HFFc6 (cell line): ENCODE measurements around the gene FBXL17. TPM values are rescaled to one million over a fixed set of nuclear protein-coding genes. Genes with fewer than 3 reads are reported as not detected.
"Not testable (repeated sequence)": the region's sequence is repeated elsewhere in the genome, so short reads cannot be mapped to it uniquely, and the experiment has no call there.

ENCODE experiments used
- DNase-seq: peaks from one replicate; pipeline ENCODE4 v3.0.0-alpha.2; 2018
- H3K27ac Mint-ChIP-seq: 2 replicates; pipeline ENCODE4 v1.8.0; 2020; ENCODE audit warnings: mild to moderate bottlenecking, mixed read lengths
- H3K27me3 Mint-ChIP-seq: 2 replicates; pipeline ENCODE4 v1.8.0; 2021; ENCODE audit warnings: mild to moderate bottlenecking, moderate library complexity, mixed read lengths; ENCODE audit not compliant: insufficient read depth
- H3K36me3 Mint-ChIP-seq: 2 replicates; pipeline ENCODE4 v1.8.0; 2021; ENCODE audit warnings: low read depth, mixed read lengths
- H3K4me1 Mint-ChIP-seq: 2 replicates; pipeline ENCODE4 v1.8.0; 2020; ENCODE audit warnings: low read depth, mixed read lengths
- H3K4me3 Mint-ChIP-seq: 2 replicates; pipeline ENCODE4 v1.8.0; 2020; ENCODE audit warnings: mild to moderate bottlenecking, moderate library complexity, mixed read lengths
- H3K9me3 Mint-ChIP-seq: 2 replicates; pipeline ENCODE4 v1.8.0; 2020; ENCODE audit warnings: mild to moderate bottlenecking, mixed read lengths
- total RNA-seq, 6 experiments: library from RNA; stranded (reverse); fragmentation: NEBNext Ultra II Directional; extraction: Animal tissue kit (Norgen Biotek cat#: 25700); gene quantifications; 2 replicates in 1 of 6; 3 replicates in 5 of 6; pipeline ENCODE4 v1.2.3, GENCODE V29; 2021
- TF ChIP-seq, protein P1 (sequence below): fragments of 200-600 bp; sonication (generic); IDR thresholded peaks from 2 replicates; pipeline ENCODE4 v1.5.0; 2021; ENCODE audit warnings: antibody characterized with exemption, mild to moderate bottlenecking

FBXL17 gene
- total RNA-seq, 6 experiments from 2014 or later = 8.2 to 13.1 (median 10.8) TPM

GRCh38 chr5:108418197-108418596 lies 36.3 kb upstream of the FBXL17 start:
- Mint-ChIP-seq H3K27ac (no peak overlapping the region), H3K27me3 (no peaks in the 10 kb centered on the region; the same call in 1 of the 2 replicates), H3K4me3 (no peak overlapping the region), H3K4me1 (peaks cover 18% of the 10 kb centered on the region), H3K36me3 (no peaks in the 10 kb centered on the region), H3K9me3 (no peaks in the 10 kb centered on the region)
- no peak for DNase-seq
- TF ChIP-seq, protein P1, sequence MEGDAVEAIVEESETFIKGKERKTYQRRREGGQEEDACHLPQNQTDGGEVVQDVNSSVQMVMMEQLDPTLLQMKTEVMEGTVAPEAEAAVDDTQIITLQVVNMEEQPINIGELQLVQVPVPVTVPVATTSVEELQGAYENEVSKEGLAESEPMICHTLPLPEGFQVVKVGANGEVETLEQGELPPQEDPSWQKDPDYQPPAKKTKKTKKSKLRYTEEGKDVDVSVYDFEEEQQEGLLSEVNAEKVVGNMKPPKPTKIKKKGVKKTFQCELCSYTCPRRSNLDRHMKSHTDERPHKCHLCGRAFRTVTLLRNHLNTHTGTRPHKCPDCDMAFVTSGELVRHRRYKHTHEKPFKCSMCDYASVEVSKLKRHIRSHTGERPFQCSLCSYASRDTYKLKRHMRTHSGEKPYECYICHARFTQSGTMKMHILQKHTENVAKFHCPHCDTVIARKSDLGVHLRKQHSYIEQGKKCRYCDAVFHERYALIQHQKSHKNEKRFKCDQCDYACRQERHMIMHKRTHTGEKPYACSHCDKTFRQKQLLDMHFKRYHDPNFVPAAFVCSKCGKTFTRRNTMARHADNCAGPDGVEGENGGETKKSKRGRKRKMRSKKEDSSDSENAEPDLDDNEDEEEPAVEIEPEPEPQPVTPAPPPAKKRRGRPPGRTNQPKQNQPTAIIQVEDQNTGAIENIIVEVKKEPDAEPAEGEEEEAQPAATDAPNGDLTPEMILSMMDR = no peak

GRCh38 chr5:108417166-108417670 lies 35.3 kb upstream of the FBXL17 start:
- no peak for DNase-seq
- H3K27ac Mint-ChIP-seq = no peak overlapping the region
- TF ChIP-seq, protein P1 = no peak
- no peaks in the 10 kb centered on the region for H3K9me3 Mint-ChIP-seq
- no peaks in the 10 kb centered on the region; the same call in 1 of the 2 replicates for H3K27me3 Mint-ChIP-seq
- peaks cover 18% of the 10 kb centered on the region for H3K4me1 Mint-ChIP-seq
- no peak overlapping the region for H3K4me3 Mint-ChIP-seq
- no peaks in the 10 kb centered on the region for H3K36me3 Mint-ChIP-seq

DNA sequence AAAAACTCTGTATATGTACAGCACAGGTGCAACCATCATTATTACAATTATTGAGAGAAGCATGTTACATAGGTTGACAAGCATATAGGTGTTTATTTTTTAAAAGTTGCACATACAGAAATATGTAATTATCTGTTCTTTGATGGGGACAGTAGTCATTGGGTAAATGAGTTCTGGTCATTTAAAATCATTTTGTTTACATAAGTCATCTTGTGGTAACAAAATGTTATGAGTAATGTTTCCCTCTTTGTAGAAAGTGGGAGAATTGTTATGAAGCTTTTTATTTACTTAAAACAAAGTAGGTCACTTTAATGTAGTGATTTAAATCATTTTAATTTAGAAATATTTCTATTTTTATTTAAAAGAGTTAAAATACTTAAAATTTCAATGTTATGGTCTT lies 33.8 kb upstream of the FBXL17 start:
- H3K4me1 Mint-ChIP-seq = peaks cover 3% of the 10 kb centered on the region
- no peaks in the 10 kb centered on the region; the same call in 1 of the 2 replicates for H3K27me3 Mint-ChIP-seq
- no peak for DNase-seq
- TF ChIP-seq, protein P1 = no peak
- H3K36me3 Mint-ChIP-seq = no peaks in the 10 kb centered on the region
- no peak overlapping the region for H3K27ac Mint-ChIP-seq
- no peaks in the 10 kb centered on the region for H3K9me3 Mint-ChIP-seq
- H3K4me3 Mint-ChIP-seq = no peak overlapping the region

DNA sequence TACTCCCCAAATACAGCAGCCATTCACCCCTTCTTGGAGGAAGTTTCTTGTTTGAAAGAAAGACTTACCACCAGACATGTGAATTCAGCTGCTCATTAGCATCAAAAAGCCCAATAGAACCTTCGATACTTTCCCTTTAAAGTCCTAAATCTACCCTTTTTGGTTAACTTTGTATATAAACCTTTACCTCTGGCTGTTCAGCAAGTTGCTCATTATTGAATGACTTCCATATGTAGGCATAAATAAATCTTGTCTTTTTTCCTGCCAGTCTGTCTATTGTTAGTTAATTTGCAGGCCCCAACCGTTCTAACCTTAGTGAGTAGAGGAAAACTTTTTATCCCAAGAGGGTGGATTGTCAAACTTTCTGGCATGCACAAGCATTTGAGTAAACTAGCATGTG lies 27.9 kb upstream of the FBXL17 start:
- no peaks in the 10 kb centered on the region for H3K36me3 Mint-ChIP-seq
- no peak for DNase-seq
- no peak overlapping the region for H3K4me3 Mint-ChIP-seq
- H3K4me1 Mint-ChIP-seq = no peaks in the 10 kb centered on the region
- no peaks in the 10 kb centered on the region; the same call in 1 of the 2 replicates for H3K27me3 Mint-ChIP-seq
- TF ChIP-seq, protein P1 = no peak
- H3K9me3 Mint-ChIP-seq = no peaks in the 10 kb centered on the region
- H3K27ac Mint-ChIP-seq = no peak overlapping the region

GRCh38 chr5:108405201-108405600 lies 23.3 kb upstream of the FBXL17 start:
- not testable (repeated sequence) for H3K9me3 Mint-ChIP-seq, H3K36me3 Mint-ChIP-seq, H3K4me3 Mint-ChIP-seq

DNA sequence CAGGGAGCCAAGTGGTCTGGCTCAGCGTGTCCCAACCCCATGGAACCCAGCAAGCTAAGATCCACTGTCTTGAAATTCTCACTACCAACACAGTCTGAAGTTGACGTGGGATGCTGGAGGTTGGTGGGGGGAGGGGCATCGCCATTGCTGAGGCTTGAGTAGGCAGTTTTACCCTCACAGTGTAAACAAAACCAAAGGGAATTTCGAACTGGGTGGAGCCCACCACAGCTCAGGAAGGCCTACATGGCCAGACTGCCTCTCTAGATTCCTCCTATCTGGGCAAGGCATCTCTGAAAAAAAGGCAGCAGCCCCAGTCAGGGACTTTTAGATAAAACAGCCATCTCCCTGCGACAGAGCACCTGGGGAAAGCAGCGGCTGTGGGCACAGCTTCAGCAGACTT lies 17.1 kb upstream of the FBXL17 start:
- no peak overlapping the region for H3K27ac Mint-ChIP-seq
- H3K36me3 Mint-ChIP-seq = no peaks in the 10 kb centered on the region
- peaks cover 4% of the 10 kb centered on the region for H3K9me3 Mint-ChIP-seq
- H3K27me3 Mint-ChIP-seq = peaks cover 5% of the 10 kb centered on the region; the same call in 1 of the 2 replicates
- TF ChIP-seq, protein P1 = no peak
- DNase-seq = no peak
- H3K4me1 Mint-ChIP-seq = no peaks in the 10 kb centered on the region
- H3K4me3 Mint-ChIP-seq = no peak overlapping the region

More at GRCh38 chr5:108405201-108405600, 23.3 kb upstream of the FBXL17 start:
- H3K27ac Mint-ChIP-seq, H3K4me1 Mint-ChIP-seq, H3K27me3 Mint-ChIP-seq, DNase-seq: not testable (repeated sequence)

GRCh38 chr5:108396837-108397236 lies 14.9 kb upstream of the FBXL17 start:
- not testable (repeated sequence) for H3K27me3 Mint-ChIP-seq, H3K4me3 Mint-ChIP-seq, H3K4me1 Mint-ChIP-seq, H3K27ac Mint-ChIP-seq, H3K9me3 Mint-ChIP-seq, H3K36me3 Mint-ChIP-seq, DNase-seq
